AG20443 (cell line): ENCODE results near the gene OIP5.

ENCODE experiments used
- DNase-seq: peaks from one replicate; pipeline ENCODE4 v3.0.0; 2012; ENCODE audit warnings: low spot score, mixed read lengths

The OIP5 gene

DNA sequence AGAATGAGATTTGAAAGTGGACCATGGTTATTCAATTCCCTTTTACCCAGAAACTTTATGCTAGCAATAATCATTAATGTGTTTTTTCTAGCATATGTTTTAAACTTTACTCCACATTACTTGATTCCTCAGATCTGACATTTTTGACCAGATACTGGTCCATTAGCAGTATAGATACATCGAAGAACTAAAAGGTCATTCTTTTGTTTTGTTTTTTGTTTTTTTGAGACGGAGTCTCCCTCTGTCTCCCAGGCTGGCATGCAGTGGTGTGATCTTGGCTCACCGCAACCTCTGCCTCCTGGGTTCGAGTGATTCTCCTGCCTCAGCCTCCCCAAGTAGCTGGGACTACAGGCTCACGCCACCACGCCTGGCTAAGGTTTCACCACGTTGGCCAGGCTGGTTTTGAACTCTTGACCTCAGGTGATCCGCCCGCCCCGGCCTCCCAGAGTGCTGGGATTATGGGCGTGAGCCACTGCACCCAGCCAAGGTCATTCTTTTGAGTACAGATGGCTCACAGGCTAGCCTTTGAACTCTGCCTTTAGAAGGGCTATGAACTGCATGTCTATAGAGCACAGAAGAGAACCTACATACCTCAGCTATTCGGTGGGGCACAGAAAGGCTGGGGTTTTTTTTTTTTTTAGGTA is 72.7 kb downstream of the OIP5 start:
- no peak for DNase-seq
